K562 (cell line): ENCODE data around the gene CMSS1. TPM values are rescaled to one million over a fixed set of nuclear protein-coding genes. Genes with fewer than 3 reads are reported as not detected.

ENCODE experiments used
- ATAC-seq: fragments of 200-7000 bp; cut with Tn5 transposase; 3 replicates; pipeline ENCODE4 v1.9.1; 2020; ENCODE audit warnings: moderate library complexity
- BruUV-seq: library from RNA; stranded (reverse); fragments of 400-500 nt; replicated peaks from 2 replicates; lab custom pipeline; 2021; lab: Mats Ljungman, UMichigan
- CTCF ChIA-PET: fragments of 300-600 bp; formaldehyde crosslinking; extraction: SDS; loops from one replicate; lab custom pipeline; 2021; ENCODE audit warnings: low intra/inter-chr PET ratio; lab: Yijun Ruan, JAX
- POLR2A ChIA-PET: fragments of 300-600, 350-650 bp; sonication (Branson Sonifier 250); formaldehyde crosslinking; extraction: SDS; loops from one replicate; lab custom pipeline; 2021; ENCODE audit warnings: antibody characterized with exemption, inconsistent platforms; lab: Yijun Ruan, JAX
- DNase-seq, 4 experiments: peaks; one replicate each; pipeline versions ENCODE4 v3.0.0 to v3.0.0-alpha.2; 2011 to 2018; ENCODE audit warnings: low spot score in 3 of 4, mixed read lengths in 3 of 4; ENCODE audit errors: extremely low read depth in 1 of 4
- FAIRE-seq: peaks from 2 replicates; lab custom pipeline; 2011; peaks lifted over from hg19 to GRCh38; lab: Jason Lieb, UNC
- H2AFZ ChIP-seq: 2 replicates; pipeline ENCODE4 v1.6.0; 2011; ENCODE audit warnings: low read depth, low read length, control low read depth, inconsistent platforms
- H3K27ac ChIP-seq: fragments of 200-600 bp; 3 replicates; pipeline ENCODE4 v1.8.0; 2011; ENCODE audit warnings: low read depth, mild to moderate bottlenecking, control low read depth, inconsistent platforms, low read length, moderate library complexity, mixed read lengths; ENCODE audit errors: extremely low read depth
- H3K27me3 ChIP-seq, 2 experiments: fragments of 300-600 bp in 1 of 2; 2 replicates in 1 of 2; 3 replicates in 1 of 2; pipeline versions ENCODE4 v1.6.0 to v1.8.0; 2011; ENCODE audit warnings: inconsistent platforms in 2 of 2, low read length in 2 of 2, mild to moderate bottlenecking in 1 of 2, mixed read lengths in 1 of 2, moderate library complexity in 1 of 2; ENCODE audit not compliant: control insufficient read depth in 2 of 2, insufficient read depth in 2 of 2
- H3K36me3 ChIP-seq: fragments of 300-600 bp; 3 replicates; pipeline ENCODE4 v1.8.0; 2011; ENCODE audit warnings: mild to moderate bottlenecking, low read length, inconsistent platforms; ENCODE audit not compliant: control insufficient read depth, insufficient read depth
- H3K4me1 ChIP-seq, 2 experiments: fragments of 200-600 bp in 1 of 2; replicated peaks in 1 of 2; 2 replicates in 1 of 2; 3 replicates in 1 of 2; pipeline versions ENCODE4 v1.5.1 to v1.8.0; 2011; ENCODE audit warnings: inconsistent platforms in 2 of 2, low read length in 2 of 2, mild to moderate bottlenecking in 1 of 2, mixed read lengths in 1 of 2, moderate library complexity in 1 of 2; ENCODE audit not compliant: control insufficient read depth in 2 of 2, insufficient read depth in 2 of 2
- H3K4me2 ChIP-seq: 2 replicates; pipeline ENCODE4 v1.6.1; 2011; ENCODE audit warnings: low read length, control low read depth, inconsistent platforms, mixed read lengths; ENCODE audit not compliant: insufficient read depth
- H3K4me3 ChIP-seq: fragments of 200-600 bp; sonication (generic), shearing (Covaris generic); 2 replicates; pipeline ENCODE4 v1.5.1; 2016; ENCODE audit warnings: control low read depth, inconsistent platforms
- H3K79me2 ChIP-seq: fragments of 200-600 bp; 3 replicates; pipeline ENCODE4 v1.8.0; 2011; ENCODE audit warnings: low read length, inconsistent platforms; ENCODE audit not compliant: control insufficient read depth, insufficient read depth
- H3K9ac ChIP-seq, 2 experiments: 2 replicates each; pipeline versions ENCODE4 v1.6.0 to v1.6.1; 2011; ENCODE audit warnings: low read depth in 2 of 2, low read length in 2 of 2, control low read depth in 1 of 2, inconsistent platforms in 1 of 2, mild to moderate bottlenecking in 1 of 2, mixed read lengths in 1 of 2; ENCODE audit not compliant: insufficient read depth in 1 of 2
- H3K9me1 ChIP-seq: one replicate; pipeline ENCODE4 v1.6.0; 2011; ENCODE audit warnings: inconsistent platforms, mild to moderate bottlenecking, low read length, moderate library complexity; ENCODE audit not compliant: control insufficient read depth, insufficient read depth
- H3K9me3 ChIP-seq: replicated peaks from 2 replicates; pipeline ENCODE4 v1.5.1; 2011; ENCODE audit warnings: low read depth, low read length, inconsistent platforms; ENCODE audit not compliant: control insufficient read depth, insufficient read depth
- H4K20me1 ChIP-seq: replicated peaks from 2 replicates; pipeline ENCODE4 v1.6.1; 2011; ENCODE audit warnings: low read length, inconsistent platforms, mixed read lengths; ENCODE audit not compliant: control insufficient read depth, insufficient read depth
- ELF2 ChIP-seq: fragments of 250-450 bp; sonication (Bioruptor Pico); IDR thresholded peaks from 2 replicates; pipeline ENCODE4 v1.5.0; 2021; ENCODE audit warnings: mild to moderate bottlenecking
- ETV5 ChIP-seq: sonication (generic); formaldehyde crosslinking; IDR thresholded peaks from 2 replicates; pipeline ENCODE4 v1.4.0; 2020; ENCODE audit warnings: low read depth, mild to moderate bottlenecking, missing genetic modification reagents
- HNRNPH1 ChIP-seq: fragments of 200-400 bp; formaldehyde crosslinking; optimal IDR thresholded peaks from 2 replicates; pipeline ENCODE3; 2017; ENCODE audit warnings: low read depth, mild to moderate bottlenecking, low read length, moderate library complexity
- POU5F1 ChIP-seq: fragments of 150-350 bp; IDR thresholded peaks from 2 replicates; pipeline ENCODE4 v1.6.1; 2014; ENCODE audit warnings: borderline replicate concordance, low read length, low read depth, mild to moderate bottlenecking; ENCODE audit not compliant: partially characterized antibody
- RUNX1 ChIP-seq: sonication (generic); IDR thresholded peaks from 2 replicates; pipeline ENCODE4 v1.6.1; 2016; ENCODE audit warnings: antibody characterized with exemption, low read depth
- SETDB1 ChIP-seq: IDR thresholded peaks from one replicate; pipeline ENCODE4 v1.6.1; 2012; ENCODE audit warnings: low read length, control low read depth, inconsistent platforms
- SIX5 ChIP-seq, 2 experiments: IDR thresholded peaks; 2 replicates each; pipeline ENCODE4 v1.6.1; 2011; ENCODE audit warnings: low read length in 2 of 2, borderline replicate concordance in 1 of 2, low read depth in 1 of 2, mild to moderate bottlenecking in 1 of 2, moderate library complexity in 1 of 2; ENCODE audit not compliant: insufficient read depth in 1 of 2
- SRSF3 ChIP-seq: fragments of 200-400 bp; formaldehyde crosslinking; IDR thresholded peaks from 2 replicates; pipeline ENCODE4 v1.6.1; 2016; ENCODE audit warnings: mild to moderate bottlenecking, low read length, moderate library complexity; ENCODE audit not compliant: insufficient read depth
- ZNF311 ChIP-seq: fragments of 250-450 bp; sonication (Bioruptor Pico); IDR thresholded peaks from 2 replicates; pipeline ENCODE4 v1.4.0; 2020; ENCODE audit warnings: mild to moderate bottlenecking, moderate library complexity
- ZNF717 ChIP-seq: fragments of 250-450 bp; sonication (Bioruptor Pico); IDR thresholded peaks from 2 replicates; pipeline ENCODE4 v1.5.0; 2021
- whole genome bisulfite sequencing: fragments of 100-300 bp; shearing (Covaris generic); methylation state at CpG from one replicate; pipeline ENCODE4 v1.1.6; 2016; ENCODE audit warnings: low coverage, mixed read lengths; ENCODE audit not compliant: insufficient coverage; ENCODE audit errors: missing lambda C conversion rate; 5-methylcytosine and 5-hydroxymethylcytosine counted together
- in situ Hi-C: fragments of 300-500 bp; cut with MboI; formaldehyde crosslinking; loops from 4 replicates; pipeline ENCODE4 v1.15.0; 2018; ENCODE audit warnings: inconsistent platforms, mixed read lengths
- intact Hi-C: fragments of 100-400 bp; cut with micrococcal nuclease; formaldehyde crosslinking; loops from 2 replicates; pipeline ENCODE4 v1.14.2; 2022
- polyA plus RNA-seq, 8 experiments: library from polyadenylated mRNA; depleted of rRNA in 4 of 8; stranded (reverse) in 5 of 8; unstranded in 3 of 8; fragments of >200 nt; fragmentation: Nextera tagmentation in 2 of 8; fragmentation: Illumina TruSeq in 1 of 8; extraction: Ambion mirVana in 2 of 8; extraction: Trizol in 1 of 8; gene quantifications; 2 replicates each; pipeline versions ENCODE4 v1.2.1 to v1.2.3, GENCODE V29; 2011 to 2014; ENCODE audit warnings: inconsistent platforms in 1 of 8, missing spikeins in 1 of 8
- total RNA-seq, 7 experiments: library from RNA; depleted of rRNA in 6 of 7; stranded (reverse); fragments of >200 nt in 6 of 7; fragmentation: Illumina TruSeq in 2 of 7; extraction: Trizol in 2 of 7; gene quantifications; 2 replicates each; pipeline versions ENCODE4 v1.2.1 to v1.2.3, GENCODE V29; 2011 to 2021; ENCODE audit warnings: low replicate concordance in 1 of 7

Gene CMSS1
- total and polyA plus RNA-seq, 9 of the 15 experiments (the other 6 are each of a cell fraction or from before 2014, with no cell fraction given): 46.9 to 109 (median 72.3) TPM

GRCh38 chr3:100214574-100214964 is 396.9 kb downstream of the CMSS1 start:
- Histone ChIP-seq H3K9me1 (no peaks in the 10 kb centered on the region), H3K4me2 (no peak overlapping the region), H3K4me1 (no peaks in the 10 kb centered on the region; a peak in 1 of 5 replicates), H3K9me3 (no peaks in the 10 kb centered on the region), H3K27me3 (no peaks in the 10 kb centered on the region), H2AFZ (no peak overlapping the region), H4K20me1 (no peaks in the 10 kb centered on the region), H3K4me3 (no peak overlapping the region), H3K27ac (no peak overlapping the region), H3K9ac (no peak overlapping the region), H3K36me3 (no peaks in the 10 kb centered on the region), H3K79me2 (no peaks in the 10 kb centered on the region)
- ChIA-PET POLR2A (no interaction called here), CTCF (no interaction called here)
- no peak for DNase-seq
- intact Hi-C loops: no loop called here
- in situ Hi-C loops: no loop called here
- 33% methylated on average over 5 of the region's 5 CpGs for WGBS
- ATAC-seq: no peak
- TF ChIP-seq SRSF3 (no peak), SETDB1 (no peak), RUNX1 (no peak), ZNF717 (no peak), SIX5 (IDR thresholded peaks at IDR 0.05; ENCODE audit: borderline replicate concordance in 1 of 2, insufficient read depth in 1 of 2, low read depth in 1 of 2, low read length in 2 of 2) (no peak), HNRNPH1 (no peak), ELF2 (CRISPR knock-in tag) (no peak), ETV5 (no peak), POU5F1 (no peak), ZNF311 (CRISPR knock-in tag) (no peak)
- no TSS peak for BruUV-seq
- FAIRE-seq: no peak
